Rectal smooth muscle tissue (tissue), 1 donor: ENCODE results near the gene BET1L.

Source experiments
- H3K27ac ChIP-seq: one replicate; pipeline ENCODE4 v1.7.0; 2013; ENCODE audit warnings: low read depth, low read length, inconsistent platforms
- H3K27me3 ChIP-seq: one replicate; pipeline ENCODE4 v1.7.0; 2013; ENCODE audit warnings: low read length; ENCODE audit not compliant: control insufficient read depth, insufficient read depth
- H3K36me3 ChIP-seq: one replicate; pipeline ENCODE4 v1.7.0; 2013; ENCODE audit warnings: low read length; ENCODE audit not compliant: control insufficient read depth, insufficient read depth
- H3K4me1 ChIP-seq: one replicate; pipeline ENCODE4 v1.7.0; 2013; ENCODE audit warnings: low read length; ENCODE audit not compliant: control insufficient read depth, insufficient read depth
- H3K4me3 ChIP-seq: one replicate; pipeline ENCODE4 v1.7.0; 2013; ENCODE audit warnings: low read length
- H3K9ac ChIP-seq: one replicate; pipeline ENCODE4 v1.7.0; 2013; ENCODE audit warnings: low read length

Gene BET1L

DNA sequence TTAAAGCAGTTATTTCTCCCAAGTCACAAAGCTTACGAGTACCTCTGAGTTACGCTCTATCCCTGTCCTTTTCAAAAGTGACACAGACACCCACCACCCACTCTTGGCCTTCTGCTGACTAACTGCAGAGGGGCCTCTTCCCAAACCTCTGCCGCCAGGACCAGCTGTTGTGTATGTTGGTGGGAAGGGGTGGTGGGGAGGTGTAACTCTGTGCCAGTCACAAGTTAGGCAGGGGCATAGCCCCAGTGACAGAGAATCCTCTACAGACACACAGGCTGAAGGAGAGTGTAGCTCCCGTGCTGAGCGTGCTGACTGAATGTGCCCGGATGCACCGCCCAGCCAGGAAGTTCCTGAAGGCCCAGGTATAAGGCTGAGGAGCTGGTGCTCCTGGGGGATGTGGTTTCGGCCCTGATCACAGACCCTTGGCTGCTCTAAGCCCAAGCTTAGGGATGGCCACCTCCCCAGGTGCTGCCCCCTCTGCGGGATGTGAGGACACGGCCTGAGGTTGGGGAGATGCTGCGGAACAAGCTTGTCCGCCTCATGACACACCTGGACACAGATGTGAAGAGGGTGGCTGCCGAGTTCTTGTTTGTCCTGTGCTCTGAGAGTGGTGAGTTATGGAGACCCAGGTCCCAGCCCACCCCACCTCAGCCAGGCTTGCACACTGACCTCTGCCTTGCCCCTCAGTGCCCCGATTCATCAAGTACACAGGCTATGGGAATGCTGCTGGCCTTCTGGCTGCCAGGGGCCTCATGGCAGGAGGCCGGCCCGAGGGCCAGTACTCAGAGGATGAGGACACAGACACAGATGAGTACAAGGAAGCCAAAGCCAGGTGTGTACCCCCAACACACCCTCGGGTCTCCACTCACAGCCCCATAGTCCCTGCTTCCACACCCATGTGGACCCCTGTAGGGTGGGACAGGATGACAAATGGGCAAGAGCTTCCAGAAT is 5.2 kb upstream of the BET1L start:
- Histone ChIP-seq H3K36me3 (peaks cover 53% of the 10 kb centered on the region), H3K9ac (no peak overlapping the region)

DNA sequence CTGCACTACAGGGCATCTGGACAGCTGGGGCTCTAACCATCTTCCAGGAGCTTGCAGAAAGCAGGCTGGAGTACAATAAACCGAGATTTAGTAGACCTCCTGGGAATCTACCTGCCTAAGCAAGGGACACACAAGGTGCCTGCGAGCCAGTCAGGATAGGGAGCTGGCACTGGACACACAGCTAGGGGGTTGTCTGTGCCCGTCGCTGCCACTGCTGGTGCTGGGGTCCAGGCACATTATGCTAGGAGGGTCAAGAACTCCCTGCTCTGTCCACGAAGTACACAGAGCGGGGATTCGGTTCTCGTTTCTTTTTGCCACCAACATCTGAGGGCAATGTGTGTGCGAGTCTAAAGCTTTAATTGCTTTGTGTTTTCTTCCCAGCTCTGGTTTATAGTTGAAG is 4.5 kb upstream of the BET1L start:
- H3K27ac ChIP-seq: no peak overlapping the region
- no peaks in the 10 kb centered on the region for H3K27me3 ChIP-seq
- no peak overlapping the region for H3K9ac ChIP-seq
- no peak overlapping the region for H3K4me3 ChIP-seq
- H3K4me1 ChIP-seq: peaks cover 13% of the 10 kb centered on the region
- peaks cover 53% of the 10 kb centered on the region for H3K36me3 ChIP-seq

More for the DNA sequence above, 5.2 kb upstream of the BET1L start:
- H3K27ac ChIP-seq: no peak overlapping the region
- peaks cover 13% of the 10 kb centered on the region for H3K4me1 ChIP-seq
- H3K27me3 ChIP-seq: no peaks in the 10 kb centered on the region
- no peak overlapping the region for H3K4me3 ChIP-seq

DNA sequence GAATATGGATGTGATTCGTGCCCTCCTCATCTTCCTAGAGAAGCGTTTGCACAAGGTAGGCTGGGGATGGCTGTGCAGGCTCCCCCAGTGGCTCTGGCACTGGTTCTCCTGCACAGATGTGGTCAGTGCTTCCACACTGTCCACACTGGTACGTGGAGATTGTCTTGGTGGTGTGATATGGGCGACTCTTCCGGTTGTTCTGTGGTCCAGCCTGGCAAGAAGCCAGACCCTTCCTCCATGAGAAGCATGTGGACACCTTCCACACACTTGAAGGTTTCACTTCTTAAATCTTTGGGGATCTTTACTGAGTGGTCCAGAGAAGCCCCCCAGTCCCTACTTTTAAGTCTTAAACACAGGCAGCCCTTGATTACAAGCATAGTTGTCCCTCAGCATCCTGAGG is 4.1 kb upstream of the BET1L start:
- Histone ChIP-seq H3K36me3 (peaks cover 50% of the 10 kb centered on the region), H3K4me3 (no peak overlapping the region), H3K9ac (no peak overlapping the region), H3K4me1 (peaks cover 15% of the 10 kb centered on the region), H3K27me3 (no peaks in the 10 kb centered on the region), H3K27ac (no peak overlapping the region)

DNA sequence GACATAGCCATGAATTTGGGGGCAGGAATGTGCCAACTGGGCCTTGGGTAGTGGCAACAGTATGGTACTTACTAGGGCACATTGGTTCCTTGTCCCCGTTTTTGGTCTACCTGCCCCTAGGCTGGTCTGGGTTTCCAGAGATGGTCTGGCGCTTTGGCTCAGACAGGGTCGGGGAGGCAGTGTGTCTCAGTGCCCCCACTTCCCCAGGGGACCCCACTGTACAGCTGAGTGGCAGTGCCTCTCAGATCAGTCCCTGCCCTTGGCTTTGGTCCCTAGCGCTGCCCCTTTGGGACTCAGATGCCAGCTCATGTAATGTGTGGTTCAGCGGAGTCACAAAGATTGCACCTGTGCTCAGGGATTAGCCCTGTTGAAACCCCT is 3.6 kb upstream of the BET1L start:
- no peak overlapping the region for H3K27ac ChIP-seq
- H3K4me1 ChIP-seq: peaks cover 20% of the 10 kb centered on the region
- H3K4me3 ChIP-seq: no peak overlapping the region
- peaks cover 48% of the 10 kb centered on the region for H3K36me3 ChIP-seq
- no peak overlapping the region for H3K9ac ChIP-seq
- no peaks in the 10 kb centered on the region for H3K27me3 ChIP-seq

DNA sequence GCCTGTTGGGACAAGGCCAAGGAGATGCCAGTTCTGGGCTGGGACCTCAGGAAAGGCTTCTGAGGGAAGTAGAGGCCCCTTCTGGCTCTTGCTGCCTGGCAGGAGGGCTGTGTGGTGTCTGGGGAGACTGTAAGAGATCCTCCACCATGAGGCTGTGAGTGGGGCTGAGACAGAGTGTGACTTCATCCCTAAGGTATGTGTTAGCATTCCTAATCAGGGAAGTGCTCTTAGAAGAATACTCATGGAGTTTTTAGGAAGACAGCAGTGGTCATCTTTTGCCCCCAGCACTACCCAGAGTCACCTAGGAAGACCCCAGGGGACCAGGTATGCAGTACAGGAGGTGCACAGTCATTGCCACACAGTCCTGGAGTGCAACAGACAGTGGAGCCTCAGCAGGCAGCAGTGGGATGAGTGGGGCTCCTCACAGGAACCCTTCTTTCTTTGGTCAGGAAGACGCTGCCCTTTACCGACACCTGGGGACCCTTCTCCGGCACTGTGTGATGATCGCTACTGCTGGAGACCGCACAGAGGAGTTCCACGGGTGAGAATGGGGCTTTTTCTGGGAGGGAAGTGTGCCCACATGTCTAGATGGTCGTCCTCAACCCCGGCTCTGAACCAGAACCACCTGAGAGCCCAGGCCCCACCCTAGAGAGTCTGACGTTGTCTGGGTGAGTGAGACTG is 3.1 kb upstream of the BET1L start:
- H3K9ac ChIP-seq: no peak overlapping the region
- no peak overlapping the region for H3K27ac ChIP-seq
- peaks cover 52% of the 10 kb centered on the region for H3K36me3 ChIP-seq
- H3K27me3 ChIP-seq: no peaks in the 10 kb centered on the region
- peaks cover 23% of the 10 kb centered on the region for H3K4me1 ChIP-seq
- H3K4me3 ChIP-seq: no peak overlapping the region

DNA sequence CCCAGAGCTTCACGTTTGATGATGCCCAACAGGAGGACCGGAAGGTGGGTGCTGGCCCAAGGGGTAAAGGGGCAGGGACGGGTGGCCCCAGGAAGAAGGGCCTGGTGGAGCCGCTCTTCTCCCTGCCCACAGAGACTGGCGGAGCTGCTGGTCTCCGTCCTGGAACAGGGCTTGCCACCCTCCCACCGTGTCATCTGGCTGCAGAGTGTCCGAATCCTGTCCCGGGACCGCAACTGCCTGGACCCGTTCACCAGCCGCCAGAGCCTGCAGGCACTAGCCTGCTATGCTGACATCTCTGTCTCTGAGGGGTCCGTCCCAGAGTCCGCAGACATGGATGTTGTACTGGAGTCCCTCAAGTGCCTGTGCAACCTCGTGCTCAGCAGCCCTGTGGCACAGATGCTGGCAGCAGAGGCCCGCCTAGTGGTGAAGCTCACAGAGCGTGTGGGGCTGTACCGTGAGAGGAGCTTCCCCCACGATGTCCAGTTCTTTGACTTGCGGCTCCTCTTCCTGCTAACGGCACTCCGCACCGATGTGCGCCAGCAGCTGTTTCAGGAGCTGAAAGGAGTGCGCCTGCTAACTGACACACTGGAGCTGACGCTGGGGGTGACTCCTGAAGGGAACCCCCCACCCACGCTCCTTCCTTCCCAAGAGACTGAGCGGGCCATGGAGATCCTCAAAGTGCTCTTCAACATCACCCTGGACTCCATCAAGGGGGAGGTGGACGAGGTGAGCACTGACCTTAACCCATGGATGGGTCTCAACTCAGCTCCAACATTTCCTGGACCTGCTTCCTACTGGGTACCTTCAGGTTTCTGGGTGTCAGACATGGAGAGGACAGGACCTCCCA is 2.3 kb upstream of the BET1L start:
- Histone ChIP-seq H3K4me1 (peaks cover 23% of the 10 kb centered on the region), H3K9ac (peak overlapping the region; percentile 66), H3K36me3 (peaks cover 56% of the 10 kb centered on the region), H3K4me3 (peak overlapping the region; percentile 91), H3K27ac (peak overlapping the region; percentile 99), H3K27me3 (no peaks in the 10 kb centered on the region)

DNA sequence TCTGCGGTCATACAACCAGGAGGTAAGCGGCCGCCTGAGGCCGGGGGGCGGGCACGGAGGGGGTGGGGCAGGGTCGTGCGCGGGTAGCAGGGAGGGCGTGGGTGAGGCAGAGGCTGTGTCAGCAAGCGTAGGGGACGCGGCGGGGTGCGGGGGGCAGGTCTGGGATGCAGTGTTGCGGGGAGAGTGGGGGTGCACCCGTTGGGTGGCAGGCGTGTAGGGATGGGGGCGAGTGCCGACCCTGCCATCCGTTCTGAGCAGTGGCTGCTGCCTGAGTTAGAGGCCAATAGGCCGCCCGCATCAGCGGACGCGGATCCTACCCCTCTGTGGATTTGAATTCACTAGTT is 1.7 kb upstream of the BET1L start:
- H3K36me3 ChIP-seq: peaks cover 56% of the 10 kb centered on the region
- peak overlapping the region; percentile 99 for H3K27ac ChIP-seq
- H3K4me3 ChIP-seq: peak overlapping the region; percentile 91
- H3K9ac ChIP-seq: peak overlapping the region; percentile 66
- no peaks in the 10 kb centered on the region for H3K27me3 ChIP-seq
- peaks cover 23% of the 10 kb centered on the region for H3K4me1 ChIP-seq

DNA sequence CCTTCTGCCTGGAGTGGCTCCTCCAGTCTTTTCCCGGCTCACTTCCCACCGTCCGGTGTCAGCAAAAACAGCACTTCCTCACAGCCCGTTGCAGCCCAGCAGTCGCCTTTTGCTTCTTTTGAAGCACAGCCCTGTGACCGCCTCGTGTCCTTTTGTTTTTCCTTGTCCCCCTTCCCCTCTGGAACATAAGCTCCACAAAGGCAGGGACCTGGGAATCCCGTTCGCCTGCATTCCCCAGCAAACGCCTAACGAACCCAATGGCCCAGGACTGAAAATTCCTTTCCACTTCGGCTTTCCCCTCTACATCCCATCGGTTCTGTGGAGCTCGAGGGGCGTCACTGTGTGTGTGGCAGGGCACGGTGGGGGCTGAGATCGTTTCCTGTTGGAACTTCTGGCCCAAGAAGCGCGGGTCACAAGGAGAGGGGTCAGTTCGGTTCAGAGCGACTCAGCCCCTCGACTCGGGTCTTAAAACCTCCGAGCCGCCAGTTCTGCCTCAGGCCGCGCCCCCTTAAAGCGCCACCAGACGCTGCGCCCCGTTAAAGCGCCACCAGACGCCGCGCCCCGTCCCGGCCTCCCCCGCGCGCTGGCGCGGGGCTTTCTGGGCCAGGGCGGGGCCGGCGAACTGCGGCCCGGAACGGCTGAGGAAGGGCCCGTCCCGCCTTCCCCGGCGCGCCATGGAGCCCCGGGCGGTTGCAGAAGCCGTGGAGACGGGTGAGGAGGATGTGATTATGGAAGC is 1.1 kb upstream of the BET1L start:
- Histone ChIP-seq H3K27ac (peak overlapping the region; percentile 99), H3K36me3 (peaks cover 58% of the 10 kb centered on the region), H3K9ac (peak overlapping the region; percentile 99), H3K4me1 (peaks cover 23% of the 10 kb centered on the region), H3K4me3 (peak overlapping the region; percentile 91), H3K27me3 (no peaks in the 10 kb centered on the region)

DNA sequence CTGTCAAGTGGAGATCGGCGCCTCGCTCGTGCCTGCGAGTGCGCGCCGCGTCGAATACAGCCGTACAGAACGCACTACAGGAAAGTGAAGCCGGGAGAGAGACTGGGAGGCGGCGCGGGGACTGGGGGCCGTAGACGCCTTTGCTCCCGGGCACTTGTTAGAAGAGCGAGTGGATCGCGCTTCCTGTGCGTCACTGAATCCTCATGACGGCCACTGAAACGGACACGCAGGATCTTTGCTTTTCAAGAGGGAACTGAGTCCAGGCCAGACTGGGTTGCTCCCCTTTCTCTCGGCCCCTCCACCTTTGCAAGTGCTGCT is 623 bp upstream of the BET1L start:
- Histone ChIP-seq H3K27ac (peak overlapping the region; percentile 99), H3K4me1 (peaks cover 23% of the 10 kb centered on the region), H3K9ac (peak overlapping the region; percentile 99), H3K27me3 (no peaks in the 10 kb centered on the region), H3K4me3 (peak overlapping the region; percentile 91), H3K36me3 (peaks cover 56% of the 10 kb centered on the region)

DNA sequence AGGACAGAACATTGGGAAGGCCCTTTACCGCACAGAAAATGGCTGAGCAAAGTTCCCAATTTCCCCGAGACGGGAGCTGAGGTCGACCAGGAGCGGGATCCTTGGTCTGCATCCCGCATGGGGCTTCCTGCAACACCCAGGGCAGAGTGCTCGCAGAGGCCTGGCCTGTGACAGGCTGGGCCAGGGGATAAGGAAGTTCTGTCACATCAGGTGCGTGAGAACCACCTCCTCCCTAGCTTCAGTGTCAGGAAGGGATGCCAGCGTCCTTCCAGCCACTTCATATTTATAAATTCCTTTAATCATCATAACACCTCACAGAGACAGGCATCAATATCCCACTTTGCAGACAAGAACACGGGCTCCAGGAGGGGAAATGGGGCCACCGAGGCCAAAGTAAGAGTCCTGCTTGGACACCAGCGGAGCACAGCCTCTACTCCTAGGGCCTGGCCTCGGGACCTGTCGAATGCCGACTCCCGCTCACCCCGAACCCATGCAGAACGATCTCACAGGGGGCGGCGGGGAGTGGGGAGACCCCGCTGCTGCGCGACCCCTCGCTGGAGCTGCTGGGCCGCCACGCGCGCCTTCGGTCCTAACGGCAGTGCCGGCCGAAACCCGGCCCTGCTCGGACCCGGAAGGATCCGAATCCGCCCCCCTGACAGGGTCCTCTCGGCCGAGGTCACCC is 532 bp downstream of the BET1L start:
- H3K27ac ChIP-seq: peak overlapping the region; percentile 99
- H3K4me1 ChIP-seq: peaks cover 23% of the 10 kb centered on the region
- no peaks in the 10 kb centered on the region for H3K27me3 ChIP-seq
- H3K4me3 ChIP-seq: peak overlapping the region; percentile 79
- H3K36me3 ChIP-seq: peaks cover 44% of the 10 kb centered on the region
- H3K9ac ChIP-seq: peak overlapping the region; percentile 87

DNA sequence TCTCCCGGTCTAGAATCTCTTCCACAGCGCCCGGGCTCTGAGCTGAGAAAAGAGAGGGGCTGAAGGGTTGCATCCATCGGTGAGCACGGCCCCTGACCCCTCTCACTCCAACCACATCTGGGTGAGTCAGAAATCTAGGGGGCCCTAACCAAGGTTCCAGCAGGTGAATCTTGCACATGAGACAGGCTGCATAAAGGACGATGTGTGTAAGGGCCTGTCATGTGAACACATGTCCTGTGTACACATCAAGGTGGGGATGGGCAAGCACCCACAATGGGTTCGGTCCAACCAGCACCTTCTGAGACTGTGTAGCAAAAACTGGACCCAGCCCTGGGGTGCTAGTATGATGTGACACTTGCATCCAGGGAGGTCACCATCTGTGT is 1.2 kb downstream of the BET1L start:
- H3K27me3 ChIP-seq: no peaks in the 10 kb centered on the region
- peak overlapping the region; percentile 79 for H3K4me3 ChIP-seq
- H3K27ac ChIP-seq: no peak overlapping the region
- peaks cover 23% of the 10 kb centered on the region for H3K4me1 ChIP-seq
- peaks cover 37% of the 10 kb centered on the region for H3K36me3 ChIP-seq
- H3K9ac ChIP-seq: peak overlapping the region; percentile 87
